GM23338 (cell line): ENCODE measurements around the gene SLC29A1. TPM values are rescaled to one million over a fixed set of nuclear protein-coding genes. Genes with fewer than 3 reads are reported as not detected.

Experiments used
- ATAC-seq: fragments of 200-7000 bp; cut with Tn5 transposase; 3 replicates; pipeline ENCODE4 v1.9.1; 2020
- DNase-seq: peaks from one replicate; pipeline ENCODE4 v3.0.0-alpha.2; 2015; ENCODE audit warnings: low spot score
- H2AFZ ChIP-seq: fragments of 200-600 bp; sonication (generic); 2 replicates; pipeline ENCODE4 v1.8.0; 2016; ENCODE audit warnings: antibody characterized with exemption, mild to moderate bottlenecking, moderate library complexity
- H3F3A ChIP-seq: fragments of 200-600 bp; sonication (generic); replicated peaks from 2 replicates; pipeline ENCODE4 v1.8.0; 2017; ENCODE audit warnings: antibody characterized with exemption, mixed run types, low read depth
- H3K27ac ChIP-seq: fragments of 200-600 bp; sonication (generic); 2 replicates; pipeline ENCODE4 v1.6.1; 2016; ENCODE audit warnings: low read depth
- H3K27me3 ChIP-seq: fragments of 200-600 bp; sonication (generic); 2 replicates; pipeline ENCODE4 v1.8.0; 2016; ENCODE audit warnings: mild to moderate bottlenecking, mixed run types, moderate library complexity; ENCODE audit not compliant: insufficient read depth
- H3K36me3 ChIP-seq: fragments of 200-600 bp; sonication (generic); 2 replicates; pipeline ENCODE4 v1.8.0; 2016; ENCODE audit warnings: mild to moderate bottlenecking; ENCODE audit not compliant: insufficient read depth
- H3K4me1 ChIP-seq: fragments of 200-600 bp; sonication (generic); 2 replicates; pipeline ENCODE4 v1.8.0; 2016; ENCODE audit warnings: mild to moderate bottlenecking, moderate library complexity; ENCODE audit not compliant: insufficient read depth
- H3K4me2 ChIP-seq: fragments of 200-600 bp; sonication (generic); 2 replicates; pipeline ENCODE4 v1.7.1; 2017; ENCODE audit warnings: mixed run types
- H3K4me3 ChIP-seq: fragments of 200-600 bp; sonication (generic); 2 replicates; pipeline ENCODE4 v1.6.1; 2016; ENCODE audit warnings: mixed run types
- H3K79me2 ChIP-seq: fragments of 200-600 bp; sonication (generic); replicated peaks from 2 replicates; pipeline ENCODE4 v1.8.0; 2017; ENCODE audit warnings: mild to moderate bottlenecking; ENCODE audit not compliant: insufficient read depth
- H3K9me2 ChIP-seq: fragments of 200-600 bp; sonication (generic); 2 replicates; pipeline ENCODE4 v1.8.0; 2017; ENCODE audit not compliant: insufficient read depth
- H4K20me1 ChIP-seq: fragments of 200-600 bp; sonication (generic); replicated peaks from 2 replicates; pipeline ENCODE4 v1.8.0; 2017; ENCODE audit warnings: mild to moderate bottlenecking; ENCODE audit not compliant: insufficient read depth
- H3K27ac Mint-ChIP-seq: 2 replicates; pipeline ENCODE4 v1.8.0; 2020; ENCODE audit warnings: inconsistent platforms, mild to moderate bottlenecking, moderate library complexity, mixed read lengths
- H3K27me3 Mint-ChIP-seq: 3 replicates; pipeline ENCODE4 v1.8.0; 2022; ENCODE audit warnings: low read depth, mild to moderate bottlenecking, moderate library complexity, mixed read lengths, inconsistent platforms; ENCODE audit not compliant: insufficient read depth, poor library complexity
- H3K36me3 Mint-ChIP-seq: 3 replicates; pipeline ENCODE4 v1.8.0; 2021; ENCODE audit warnings: low read depth, mild to moderate bottlenecking, inconsistent platforms, moderate library complexity, mixed read lengths
- H3K4me1 Mint-ChIP-seq: 3 replicates; pipeline ENCODE4 v1.8.0; 2020; ENCODE audit warnings: mild to moderate bottlenecking, inconsistent platforms, mixed read lengths
- H3K4me3 Mint-ChIP-seq: 3 replicates; pipeline ENCODE4 v1.8.0; 2021; ENCODE audit warnings: moderate library complexity, mild to moderate bottlenecking, inconsistent platforms, mixed read lengths
- H3K9me3 Mint-ChIP-seq: 3 replicates; pipeline ENCODE4 v1.8.0; 2020; ENCODE audit warnings: moderate library complexity, mild to moderate bottlenecking, inconsistent platforms, mixed read lengths
- EZH2 ChIP-seq: fragments of 200-600 bp; sonication (generic); IDR thresholded peaks from one replicate; pipeline ENCODE4 v1.8.0; 2017; ENCODE audit warnings: antibody characterized with exemption, mild to moderate bottlenecking, low read depth; ENCODE audit not compliant: unreplicated experiment
- EZH2phosphoT487 ChIP-seq: fragments of 200-600 bp; sonication (generic); IDR thresholded peaks from one replicate; pipeline ENCODE4 v1.8.1; 2018; ENCODE audit warnings: antibody characterized with exemption; ENCODE audit not compliant: unreplicated experiment
- NANOG ChIP-seq: IDR thresholded peaks from 2 replicates; pipeline ENCODE4 v1.6.1; 2016; ENCODE audit warnings: antibody characterized with exemption, borderline replicate concordance
- POLR2AphosphoS5 ChIP-seq: IDR thresholded peaks from 2 replicates; pipeline ENCODE4 v1.6.1; 2016; ENCODE audit warnings: antibody characterized with exemption, low read depth
- ZNF331 ChIP-seq: fragments of 250-450 bp; sonication (Bioruptor Pico); IDR thresholded peaks from 2 replicates; pipeline ENCODE4 v1.5.0; 2020; ENCODE audit warnings: low read depth, mild to moderate bottlenecking, moderate library complexity
- long read RNA-seq: library from polyadenylated mRNA; unstranded; transcript quantifications from one replicate; pipeline ENCODE4 v2.0.0, GENCODE V29; 2020; ENCODE audit not compliant: unreplicated experiment
- polyA plus RNA-seq: library from polyadenylated mRNA; unstranded; fragments of >200 nt; fragmentation: Nextera tagmentation; extraction: Ambion mirVana; gene quantifications from 2 replicates; pipeline ENCODE4 v1.2.1, GENCODE V29; 2016
- total RNA-seq: library from RNA; depleted of rRNA; stranded (reverse); fragments of >200 nt; shearing (Covaris generic); gene quantifications from 2 replicates; pipeline ENCODE4 v1.2.3, GENCODE V29; 2014; rRNA removed
- TF ChIP-seq, protein P1 (sequence below), 2 experiments: fragments of 200-600 bp in 1 of 2; sonication (generic) in 1 of 2; conservative IDR thresholded peaks; 2 replicates each; pipeline versions ENCODE4 v1.5.1 to v1.6.1; 2016 to 2017; ENCODE audit warnings: antibody characterized with exemption in 2 of 2, low read depth in 2 of 2, mild to moderate bottlenecking in 2 of 2, moderate library complexity in 1 of 2

SLC29A1 gene
- 149 and 169 TPM in 2 replicates for total RNA-seq
- polyA plus RNA-seq: 67.6 and 73.1 TPM in 2 replicates
- long read RNA-seq, transcript SLC29A1-209 (13 exons, 2,318 nt): minor isoform, 8 of 177 reads
- long read RNA-seq, transcript SLC29A1-206 (13 exons, 2,183 nt): major isoform, 86 of 177 reads
- long read RNA-seq, partial matches to known transcripts: 19 of 177 reads
- long read RNA-seq, other reads (novel, unspliced or antisense): 62 of 177 reads

DNA sequence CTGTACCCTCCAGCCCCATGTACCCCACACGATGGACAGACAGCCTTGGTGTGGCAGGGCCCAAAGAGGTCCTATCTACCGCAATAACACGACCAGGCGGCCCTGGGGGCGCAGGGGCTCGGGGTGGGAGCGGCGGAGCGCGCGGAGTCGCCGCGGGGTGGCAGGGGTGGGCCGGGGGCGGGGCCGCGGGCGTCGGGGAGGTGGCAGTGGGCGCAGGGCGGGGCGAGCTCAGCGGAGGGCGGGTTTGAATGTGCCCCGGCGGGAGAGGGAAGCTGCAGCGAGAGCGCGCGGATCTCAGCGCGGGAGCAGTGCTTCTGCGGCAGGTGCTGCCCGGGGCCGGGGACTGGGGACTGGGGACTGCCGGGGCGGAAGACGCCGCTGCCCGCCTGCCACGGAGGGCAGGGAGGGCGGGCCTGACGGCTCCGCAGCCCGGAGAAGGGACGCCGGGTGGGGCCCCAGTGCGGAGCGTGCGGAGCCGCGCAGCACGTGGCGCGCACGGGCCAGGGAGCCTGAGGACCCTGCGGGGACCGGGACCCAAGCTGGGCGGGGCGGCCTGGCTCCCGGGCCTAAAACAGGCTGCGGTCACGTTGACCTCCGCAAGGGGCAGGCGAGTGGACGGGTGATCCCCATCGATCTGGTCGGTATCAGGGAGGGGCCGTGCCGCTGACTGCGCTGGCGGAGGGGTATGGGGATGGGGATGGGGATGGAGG is at the start of gene SLC29A1:
Gene SLC29A1, plus strand, starts transcription at position 277 of the 710 bp plus-strand sequence. CDS start 3,719 bp downstream, outside the sequence.
- Histone ChIP-seq H3K9me2 (no peaks in the 10 kb centered on the region), H4K20me1 (peaks cover 32% of the 10 kb centered on the region), H2AFZ (peak within 1 kb of the TSS; percentile 76; the same call in 1 of the 2 replicates), H3K27ac (peak within 1 kb of the TSS; percentile 78), H3K27me3 (no peaks in the 10 kb centered on the region), H3K4me3 (peak within 1 kb of the TSS; percentile 84), H3K79me2 (peaks cover 47% of the 10 kb centered on the region), H3K4me1 (peaks cover 50% of the 10 kb centered on the region), H3K36me3 (no peaks in the 10 kb centered on the region), H3F3A (peaks cover 32% of the 10 kb centered on the region), H3K4me2 (peak within 1 kb of the TSS; percentile 98)
- peaks cover 36% of the 10 kb centered on the region for H3K27me3 Mint-ChIP-seq
- peaks cover 24% of the 10 kb centered on the region; the same call in 2 of the 3 replicates for H3K36me3 Mint-ChIP-seq
- peak; percentile 38 for ATAC-seq
- peak within 1 kb of the TSS; percentile 78 for H3K27ac Mint-ChIP-seq
- peak within 1 kb of the TSS; percentile 94 for H3K4me3 Mint-ChIP-seq
- no peaks in the 10 kb centered on the region for H3K9me3 Mint-ChIP-seq
- peaks cover 71% of the 10 kb centered on the region for H3K4me1 Mint-ChIP-seq
- peak; percentile 92 for DNase-seq
- TF ChIP-seq NANOG (no peak), ZNF331 (CRISPR knock-in tag) (no peak), POLR2AphosphoS5 (peak; percentile 96), EZH2phosphoT487 (no peak)
- TF ChIP-seq, protein P1, sequence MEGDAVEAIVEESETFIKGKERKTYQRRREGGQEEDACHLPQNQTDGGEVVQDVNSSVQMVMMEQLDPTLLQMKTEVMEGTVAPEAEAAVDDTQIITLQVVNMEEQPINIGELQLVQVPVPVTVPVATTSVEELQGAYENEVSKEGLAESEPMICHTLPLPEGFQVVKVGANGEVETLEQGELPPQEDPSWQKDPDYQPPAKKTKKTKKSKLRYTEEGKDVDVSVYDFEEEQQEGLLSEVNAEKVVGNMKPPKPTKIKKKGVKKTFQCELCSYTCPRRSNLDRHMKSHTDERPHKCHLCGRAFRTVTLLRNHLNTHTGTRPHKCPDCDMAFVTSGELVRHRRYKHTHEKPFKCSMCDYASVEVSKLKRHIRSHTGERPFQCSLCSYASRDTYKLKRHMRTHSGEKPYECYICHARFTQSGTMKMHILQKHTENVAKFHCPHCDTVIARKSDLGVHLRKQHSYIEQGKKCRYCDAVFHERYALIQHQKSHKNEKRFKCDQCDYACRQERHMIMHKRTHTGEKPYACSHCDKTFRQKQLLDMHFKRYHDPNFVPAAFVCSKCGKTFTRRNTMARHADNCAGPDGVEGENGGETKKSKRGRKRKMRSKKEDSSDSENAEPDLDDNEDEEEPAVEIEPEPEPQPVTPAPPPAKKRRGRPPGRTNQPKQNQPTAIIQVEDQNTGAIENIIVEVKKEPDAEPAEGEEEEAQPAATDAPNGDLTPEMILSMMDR (conservative IDR thresholded peaks at IDR 0.05; ENCODE audit: low read depth in 2 of 2): peak; percentile 6 to 33; a peak in 1 of 4 replicates

DNA sequence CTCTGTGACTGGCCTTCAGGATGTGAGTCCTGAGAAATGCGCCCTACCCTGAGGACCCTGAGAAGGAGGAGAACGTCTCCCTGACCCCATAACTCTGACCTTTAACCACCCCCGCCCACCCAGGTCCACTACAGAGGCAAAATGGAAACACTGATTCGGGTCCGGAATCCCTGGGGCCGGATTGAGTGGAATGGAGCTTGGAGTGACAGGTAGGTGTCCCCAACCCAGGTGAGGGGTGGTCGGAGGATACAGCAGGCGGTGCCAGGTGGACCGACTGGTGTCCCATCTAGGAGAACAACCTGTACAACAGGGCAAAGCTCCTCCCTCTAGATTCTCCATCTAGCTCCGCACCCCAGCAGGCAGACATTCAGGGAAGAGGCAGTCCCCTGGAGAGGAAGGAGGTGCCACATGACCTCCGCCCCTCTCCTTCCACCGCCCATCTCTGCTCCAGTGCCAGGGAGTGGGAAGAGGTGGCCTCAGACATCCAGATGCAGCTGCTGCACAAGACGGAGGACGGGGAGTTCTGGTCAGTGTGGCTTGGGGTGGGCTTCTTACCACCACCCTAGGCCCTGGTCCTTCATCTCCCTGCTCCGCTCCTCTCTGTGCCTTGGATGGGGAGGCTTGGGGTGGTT is 47.1 kb upstream of the SLC29A1 start:
- ATAC-seq: no peak
- H2AFZ ChIP-seq: no peak overlapping the region
- H3K4me3 ChIP-seq: no peak overlapping the region
- H3K36me3 Mint-ChIP-seq: no peaks in the 10 kb centered on the region; the same call in 2 of the 3 replicates
- no peaks in the 10 kb centered on the region for H3K9me2 ChIP-seq
- H3K4me1 Mint-ChIP-seq: peaks cover 16% of the 10 kb centered on the region
- no peaks in the 10 kb centered on the region for H3K36me3 ChIP-seq
- no peak overlapping the region for H3K27ac ChIP-seq
- TF ChIP-seq NANOG (no peak), EZH2 (no peak)
- H4K20me1 ChIP-seq: no peaks in the 10 kb centered on the region
- no peak overlapping the region for H3K27ac Mint-ChIP-seq
- H3K79me2 ChIP-seq: no peaks in the 10 kb centered on the region
- peaks cover 20% of the 10 kb centered on the region for H3K27me3 Mint-ChIP-seq
- no peaks in the 10 kb centered on the region for H3K27me3 ChIP-seq
- H3F3A ChIP-seq: no peaks in the 10 kb centered on the region
- no peaks in the 10 kb centered on the region for H3K9me3 Mint-ChIP-seq
- DNase-seq: no peak
- no peak overlapping the region for H3K4me2 ChIP-seq
- H3K4me1 ChIP-seq: no peaks in the 10 kb centered on the region
- no peak overlapping the region; the same call in 2 of the 3 replicates for H3K4me3 Mint-ChIP-seq
